B cell (primary cell): ENCODE results near the gene TRIM2. TPM values are rescaled to one million over a fixed set of nuclear protein-coding genes. Genes with fewer than 3 reads are reported as not detected.

Source experiments
- ATAC-seq: fragments of 200-7000 bp; cut with Tn5 transposase; one replicate; pipeline ENCODE4 v1.10.0; 2021; ENCODE audit warnings: low read depth, mild to moderate bottlenecking, moderate number of reproducible peaks, moderate library complexity
- CTCF ChIA-PET: fragments of 350-600 bp; sonication (Branson Sonifier 250); formaldehyde crosslinking; loops from one replicate; lab custom pipeline; 2021; ENCODE audit warnings: antibody characterized with exemption, inconsistent platforms; lab: Charles Lee
- POLR2A ChIA-PET: fragments of 350-600 bp; sonication (Branson Sonifier 250); formaldehyde crosslinking; loops from one replicate; lab custom pipeline; 2021; ENCODE audit warnings: antibody characterized with exemption; lab: Charles Lee
- DNase-seq: peaks from one replicate; pipeline ENCODE4 v3.0.0; 2013
- H2AFZ ChIP-seq: 2 replicates; pipeline ENCODE4 v1.6.1; 2012; ENCODE audit warnings: mild to moderate bottlenecking, low read depth, low read length; ENCODE audit not compliant: insufficient read depth, poor library complexity, severe bottlenecking
- H3K27ac ChIP-seq, 2 donors: 1 replicate in 1 of 2; 2 replicates in 1 of 2; pipeline ENCODE4 v1.5.1; 2012 to 2013; ENCODE audit warnings: low read length in 2 of 2, mild to moderate bottlenecking in 2 of 2, moderate library complexity in 1 of 2
- H3K27me3 ChIP-seq, 4 experiments: fragments of 200-600 bp in 1 of 4; sonication (generic) in 1 of 4; replicated peaks in 1 of 4; 1 replicate in 2 of 4; 2 replicates in 2 of 4; pipeline versions ENCODE4 v1.6.1 to v1.7.0; 2013 to 2016; ENCODE audit warnings: low read length in 3 of 4, mild to moderate bottlenecking in 2 of 4, mixed read lengths in 1 of 4, moderate library complexity in 1 of 4; ENCODE audit not compliant: insufficient read depth in 4 of 4, control insufficient read depth in 3 of 4; ENCODE audit errors: control extremely low read depth in 1 of 4
- H3K36me3 ChIP-seq, 2 experiments: replicated peaks in 1 of 2; 1 replicate in 1 of 2; 2 replicates in 1 of 2; pipeline versions ENCODE4 v1.6.1 to v1.7.1; 2013; ENCODE audit warnings: low read length in 1 of 2; ENCODE audit not compliant: insufficient read depth in 2 of 2, control insufficient read depth in 1 of 2; ENCODE audit errors: control extremely low read depth in 1 of 2, extremely low read depth in 1 of 2
- H3K4me1 ChIP-seq, 2 donors: fragments of 200-600 bp in 1 of 2; sonication (generic) in 1 of 2; 1 replicate in 1 of 2; 2 replicates in 1 of 2; pipeline versions ENCODE4 v1.5.1 to v1.6.1; 2013 to 2017; ENCODE audit warnings: low read length in 2 of 2; ENCODE audit not compliant: control insufficient read depth in 2 of 2, insufficient read depth in 2 of 2
- H3K4me2 ChIP-seq: replicated peaks from 2 replicates; pipeline ENCODE3; 2012; ENCODE audit warnings: mild to moderate bottlenecking, low read depth, low read length; ENCODE audit not compliant: poor library complexity, severe bottlenecking
- H3K4me3 ChIP-seq, 5 experiments: fragments of 200-600 bp in 1 of 5; sonication (generic) in 1 of 5; 1 replicate in 3 of 5; 2 replicates in 2 of 5; pipeline versions ENCODE4 v1.5.1 to v1.7.0; 2011 to 2016; ENCODE audit warnings: low read length in 4 of 5, mild to moderate bottlenecking in 4 of 5, low read depth in 2 of 5, control low read depth in 1 of 5, moderate library complexity in 1 of 5; ENCODE audit not compliant: insufficient read depth in 1 of 5; ENCODE audit errors: control extremely low read depth in 1 of 5, extremely low read depth in 1 of 5
- H3K79me2 ChIP-seq: fragments of 200-600 bp; sonication (generic); one replicate; pipeline ENCODE4 v1.6.0; 2016; ENCODE audit warnings: low read length; ENCODE audit not compliant: control insufficient read depth, insufficient read depth
- H3K9ac ChIP-seq: fragments of 200-600 bp; sonication (generic); 2 replicates; pipeline ENCODE4 v1.6.1; 2017; ENCODE audit warnings: mild to moderate bottlenecking, low read length, moderate library complexity
- H3K9me3 ChIP-seq, 3 donors: one replicate each; pipeline versions ENCODE4 v1.6.1 to v1.7.1; 2013; ENCODE audit warnings: low read length in 2 of 3; ENCODE audit not compliant: control insufficient read depth in 2 of 3, insufficient read depth in 1 of 3; ENCODE audit errors: control extremely low read depth in 1 of 3
- H4K20me1 ChIP-seq: 2 replicates; pipeline ENCODE4 v1.6.0; 2012; ENCODE audit warnings: mild to moderate bottlenecking, low read length; ENCODE audit not compliant: insufficient read depth, control insufficient read depth, poor library complexity, severe bottlenecking
- H3K27ac Mint-ChIP-seq: one replicate; pipeline ENCODE4 v1.8.0; 2021; ENCODE audit warnings: mixed read lengths
- H3K27me3 Mint-ChIP-seq: one replicate; pipeline ENCODE4 v1.8.0; 2021; ENCODE audit warnings: mixed read lengths
- H3K4me1 Mint-ChIP-seq: one replicate; pipeline ENCODE4 v1.8.0; 2021; ENCODE audit warnings: mixed read lengths
- H3K4me3 Mint-ChIP-seq: one replicate; pipeline ENCODE4 v1.8.0; 2021; ENCODE audit warnings: mixed read lengths
- H3K9me3 Mint-ChIP-seq: one replicate; pipeline ENCODE4 v1.8.0; 2022; ENCODE audit warnings: mixed read lengths; ENCODE audit not compliant: insufficient read depth
- EZH2 ChIP-seq: IDR thresholded peaks from 2 replicates; pipeline ENCODE4 v1.6.1; 2012; ENCODE audit warnings: borderline replicate concordance, low read depth, mild to moderate bottlenecking, moderate library complexity, low read length; ENCODE audit not compliant: insufficient read depth, poor library complexity, severe bottlenecking
- WGBS: methylation state at CpG from one replicate; pipeline ENCODE4 v1.1.5; 2013; ENCODE audit warnings: missing lambda C conversion rate; ENCODE audit not compliant: insufficient coverage; 5-methylcytosine and 5-hydroxymethylcytosine counted together
- intact Hi-C: fragments of 100-400 bp; cut with micrococcal nuclease; formaldehyde crosslinking; loops from one replicate; pipeline ENCODE4 v1.10.0; 2022
- polyA plus RNA-seq: library from polyadenylated mRNA; depleted of rRNA; stranded (reverse); fragments of >200 nt; gene quantifications from 2 replicates; pipeline ENCODE4 v1.2.3, GENCODE V29; 2012
- total RNA-seq, 2 donors: library from RNA; stranded (reverse); fragments of 120-200 nt in 1 of 2; gene quantifications; 1 replicate in 1 of 2; 2 replicates in 1 of 2; pipeline versions ENCODE4 v1.2.3 to v1.2.4, GENCODE V29; 2013 to 2022
- TF ChIP-seq, protein P1 (sequence below): fragments of 200-600 bp; IDR thresholded peaks from one replicate; pipeline ENCODE4 v1.8.0; 2022; ENCODE audit warnings: antibody characterized with exemption, mild to moderate bottlenecking

TRIM2 gene
- total and polyA plus RNA-seq, 2 donors (not counting 1 experiment from before 2014, with no cell fraction given): 1.2 to 6.4 TPM

DNA sequence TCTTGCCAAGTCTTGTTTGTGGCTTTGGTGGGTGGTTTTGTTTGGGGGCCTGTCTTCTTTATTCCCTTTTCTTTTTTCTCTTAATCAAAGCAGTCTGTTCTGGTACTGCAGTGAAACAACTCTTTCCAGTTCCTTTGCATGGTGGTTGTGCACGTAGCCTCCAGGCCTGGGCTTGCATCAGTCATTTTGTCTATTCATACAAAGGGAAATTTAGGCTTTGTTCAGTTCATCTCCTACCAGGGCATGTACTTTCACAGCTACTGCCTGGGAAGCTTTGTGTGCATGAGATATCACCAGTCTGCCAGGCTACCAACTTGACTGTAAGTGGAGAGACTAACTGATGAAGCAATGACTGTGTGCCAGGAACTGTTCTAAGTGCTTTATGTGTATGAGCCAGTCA lies 8.5 kb downstream of the TRIM2 start:
- peaks cover 7% of the 10 kb centered on the region in 2 donors for H3K4me1 ChIP-seq
- TF ChIP-seq EZH2: no peak
- TF ChIP-seq, protein P1, sequence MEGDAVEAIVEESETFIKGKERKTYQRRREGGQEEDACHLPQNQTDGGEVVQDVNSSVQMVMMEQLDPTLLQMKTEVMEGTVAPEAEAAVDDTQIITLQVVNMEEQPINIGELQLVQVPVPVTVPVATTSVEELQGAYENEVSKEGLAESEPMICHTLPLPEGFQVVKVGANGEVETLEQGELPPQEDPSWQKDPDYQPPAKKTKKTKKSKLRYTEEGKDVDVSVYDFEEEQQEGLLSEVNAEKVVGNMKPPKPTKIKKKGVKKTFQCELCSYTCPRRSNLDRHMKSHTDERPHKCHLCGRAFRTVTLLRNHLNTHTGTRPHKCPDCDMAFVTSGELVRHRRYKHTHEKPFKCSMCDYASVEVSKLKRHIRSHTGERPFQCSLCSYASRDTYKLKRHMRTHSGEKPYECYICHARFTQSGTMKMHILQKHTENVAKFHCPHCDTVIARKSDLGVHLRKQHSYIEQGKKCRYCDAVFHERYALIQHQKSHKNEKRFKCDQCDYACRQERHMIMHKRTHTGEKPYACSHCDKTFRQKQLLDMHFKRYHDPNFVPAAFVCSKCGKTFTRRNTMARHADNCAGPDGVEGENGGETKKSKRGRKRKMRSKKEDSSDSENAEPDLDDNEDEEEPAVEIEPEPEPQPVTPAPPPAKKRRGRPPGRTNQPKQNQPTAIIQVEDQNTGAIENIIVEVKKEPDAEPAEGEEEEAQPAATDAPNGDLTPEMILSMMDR: no peak
- WGBS: no CpG with 5 or more reads among the region's 1 CpG
- H3K27me3 Mint-ChIP-seq: peaks cover 26% of the 10 kb centered on the region
- no peak overlapping the region for H3K4me3 ChIP-seq
- peaks cover 0 to 11% (median 1%) of the 10 kb centered on the region in 4 experiments for H3K27me3 ChIP-seq
- DNase-seq (no peak), ATAC-seq (no peak)
- H3K4me3 Mint-ChIP-seq: no peak overlapping the region
- intact Hi-C loops: no loop called here
- H2AFZ ChIP-seq: no peak overlapping the region
- no peak overlapping the region for H3K27ac Mint-ChIP-seq
- no peak overlapping the region for H3K9ac ChIP-seq
- H3K4me1 Mint-ChIP-seq: peaks cover 7% of the 10 kb centered on the region
- CTCF ChIA-PET: no interaction called here
- no peaks in the 10 kb centered on the region for H3K79me2 ChIP-seq
- H3K36me3 ChIP-seq: no peaks in the 10 kb centered on the region
- POLR2A ChIA-PET: no interaction called here
- no peaks in the 10 kb centered on the region for H4K20me1 ChIP-seq
- H3K9me3 ChIP-seq: peaks cover 0 to 8% (median 3%) of the 10 kb centered on the region in 3 donors
- H3K9me3 Mint-ChIP-seq: peaks cover 7% of the 10 kb centered on the region
- no peak overlapping the region for H3K27ac ChIP-seq
- H3K4me2 ChIP-seq: no peak overlapping the region

DNA sequence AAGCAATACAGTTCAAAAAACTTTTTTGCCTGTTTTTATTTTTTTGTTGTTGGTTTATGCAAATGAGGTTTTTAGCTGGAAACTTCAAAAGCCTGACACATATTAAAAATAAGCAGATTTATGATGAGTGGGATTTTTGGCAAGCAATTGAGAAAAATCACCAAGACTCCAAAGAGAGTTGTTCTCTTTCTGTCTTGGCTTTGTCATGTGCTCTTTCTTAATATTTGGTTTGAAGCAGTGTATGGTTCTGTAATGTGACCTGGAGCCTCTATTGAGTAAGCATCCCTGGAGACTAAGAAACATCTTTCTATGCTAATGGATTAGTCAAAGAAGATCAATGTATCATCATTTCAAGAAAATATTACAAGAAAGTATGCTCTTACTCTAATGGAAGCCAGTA lies 11.7 kb downstream of the TRIM2 start:
- ChIA-PET CTCF (no interaction called here), POLR2A (no interaction called here)
- peaks cover 7% of the 10 kb centered on the region for H3K9me3 Mint-ChIP-seq
- no peaks in the 10 kb centered on the region for H3K36me3 ChIP-seq
- H3K9me3 ChIP-seq: peaks cover 0 to 6% (median 3%) of the 10 kb centered on the region in 3 donors
- H3K4me3 Mint-ChIP-seq: no peak overlapping the region
- peaks cover 11% of the 10 kb centered on the region for H3K27me3 Mint-ChIP-seq
- no peak for ATAC-seq
- no peaks in the 10 kb centered on the region for H4K20me1 ChIP-seq
- no peak overlapping the region for H3K27ac ChIP-seq
- no peak overlapping the region for H3K4me3 ChIP-seq
- no peak overlapping the region for H2AFZ ChIP-seq
- H3K79me2 ChIP-seq: no peaks in the 10 kb centered on the region
- TF ChIP-seq, protein P1: no peak
- TF ChIP-seq EZH2: no peak
- H3K4me1 ChIP-seq: peaks cover 7 to 8% of the 10 kb centered on the region in 2 donors
- H3K9ac ChIP-seq: no peak overlapping the region
- no peak overlapping the region for H3K27ac Mint-ChIP-seq
- DNase-seq: no peak
- peaks cover 0 to 3% (median 1%) of the 10 kb centered on the region in 4 experiments for H3K27me3 ChIP-seq
- intact Hi-C loops: no loop called here
- no peak overlapping the region for H3K4me2 ChIP-seq
- peaks cover 7% of the 10 kb centered on the region for H3K4me1 Mint-ChIP-seq
